Gastroesophageal sphincter (tissue), 3 donors: ENCODE data around the gene EEA1.

Experiments
- CTCF ChIP-seq, 4 experiments: fragments of 200-600 bp in 2 of 4; fragments of 450-650 bp in 2 of 4; sonication (generic) in 1 of 4; IDR thresholded peaks; one replicate each; pipeline ENCODE4 v1.5.1; 2017 to 2019; ENCODE audit warnings: antibody characterized with exemption in 4 of 4, mild to moderate bottlenecking in 2 of 4, moderate library complexity in 2 of 4
- POLR2A ChIP-seq, 2 donors: fragments of 450-650 bp; IDR thresholded peaks; one replicate each; pipeline ENCODE4 v1.6.1; 2017; ENCODE audit warnings: antibody characterized with exemption in 2 of 2, mild to moderate bottlenecking in 2 of 2, moderate library complexity in 1 of 2

GRCh38 chr12:92844151-92844763, 84.8 kb downstream of the EEA1 start:
- TF ChIP-seq POLR2A (IDR thresholded peaks at IDR 0.05), result no peak
- no peak for TF ChIP-seq CTCF (IDR thresholded peaks at IDR 0.05)
